Measurements from ENCODE around the gene AFF4. TPM values are rescaled to one million over a fixed set of nuclear protein-coding genes. Genes with fewer than 3 reads are reported as not detected.

Gene AFF4
- total and polyA plus RNA-seq, 9 of the 15 experiments (the other 6 are each of a cell fraction or from before 2014, with no cell fraction given): 1.7 to 25.8 (median 17.9) TPM

- peak; percentile 85 to 90 for TF ChIP-seq MNT (conservative IDR thresholded peaks at IDR 0.05)
- TF ChIP-seq ZNF175 (CRISPR knock-in tag; IDR thresholded peaks at IDR 0.05; ENCODE audit: low read depth): 0 out of 2 replicates have a peak, but pooled peaks have one; percentile 65
- TF ChIP-seq FUS (optimal IDR thresholded peaks at IDR 0.05; ENCODE audit: low read depth, low read length): peak; percentile 82
- TF ChIP-seq ELF1 (tag; IDR thresholded peaks at IDR 0.05): peak; percentile 70
- no peak for TF ChIP-seq DLX4 (CRISPR knock-in tag; IDR thresholded peaks at IDR 0.05)
- peak; percentile 87 for TF ChIP-seq HNRNPLL (IDR thresholded peaks at IDR 0.05; ENCODE audit: low read depth, low read length, poor library complexity, severe bottlenecking)
- no peak for TF ChIP-seq HDGF (IDR thresholded peaks at IDR 0.05)
- TF ChIP-seq IRF1 (CRISPR knock-in tag; IDR thresholded peaks at IDR 0.05; ENCODE audit: borderline replicate concordance): no peak; the same call in 1 of the 2 replicates
- TF ChIP-seq TCF7 (IDR thresholded peaks at IDR 0.05; ENCODE audit: borderline replicate concordance): 0 out of 2 replicates have a peak, but pooled peaks have one; percentile 58
- TF ChIP-seq BRD4 (IDR thresholded peaks at IDR 0.05): no peak
- peak; percentile 99 for TF ChIP-seq TOE1 (IDR thresholded peaks at IDR 0.05; ENCODE audit: borderline replicate concordance)
- TF ChIP-seq TOE1 (CRISPR knock-in tag; IDR thresholded peaks at IDR 0.05; ENCODE audit: borderline replicate concordance, low read depth): no peak
- no peak for TF ChIP-seq SP2 (IDR thresholded peaks at IDR 0.05; ENCODE audit: extremely low read depth, low read depth, low read length, poor library complexity, severe bottlenecking)
- TF ChIP-seq ARHGAP35 (IDR thresholded peaks at IDR 0.05; ENCODE audit: partially characterized antibody): no peak
- no peak for TF ChIP-seq STAG1 (CRISPR knock-in tag; IDR thresholded peaks at IDR 0.05; ENCODE audit: borderline replicate concordance)
- TF ChIP-seq CCAR2 (IDR thresholded peaks at IDR 0.05; ENCODE audit: low read depth, low read length): no peak
- no peak for TF ChIP-seq RBM15 (IDR thresholded peaks at IDR 0.05; ENCODE audit: insufficient read depth, low read length)
- no peak for TF ChIP-seq ADNP (tag; IDR thresholded peaks at IDR 0.05)
- no peak for TF ChIP-seq NCOA6 (IDR thresholded peaks at IDR 0.05)
- TF ChIP-seq MTA2 (IDR thresholded peaks at IDR 0.05; ENCODE audit: low read depth): no peak
- TF ChIP-seq XRCC3 (IDR thresholded peaks at IDR 0.05): no peak
- 0 out of 2 replicates have a peak, but pooled peaks have one; percentile 11 for TF ChIP-seq MECOM (CRISPR knock-in tag; IDR thresholded peaks at IDR 0.05)
- peak; percentile 45; the same call in 1 of the 2 replicates for TF ChIP-seq NFIC (IDR thresholded peaks at IDR 0.05)
- TF ChIP-seq ZBTB5 (IDR thresholded peaks at IDR 0.05): no peak
Observed at GRCh38 chr5:132963171-132964104, at the start of gene AFF4 (continued).

Data from K562 (cell line).